ENCODE data around the gene WBP2. TPM values are rescaled to one million over a fixed set of nuclear protein-coding genes. Genes with fewer than 3 reads are reported as not detected.
A peak's percentile ranks its signal among the peaks of the same experiment; 100 is the strongest.

WBP2 gene
- total RNA-seq, 1 donor from 2014 or later: 43.0 TPM

DNA sequence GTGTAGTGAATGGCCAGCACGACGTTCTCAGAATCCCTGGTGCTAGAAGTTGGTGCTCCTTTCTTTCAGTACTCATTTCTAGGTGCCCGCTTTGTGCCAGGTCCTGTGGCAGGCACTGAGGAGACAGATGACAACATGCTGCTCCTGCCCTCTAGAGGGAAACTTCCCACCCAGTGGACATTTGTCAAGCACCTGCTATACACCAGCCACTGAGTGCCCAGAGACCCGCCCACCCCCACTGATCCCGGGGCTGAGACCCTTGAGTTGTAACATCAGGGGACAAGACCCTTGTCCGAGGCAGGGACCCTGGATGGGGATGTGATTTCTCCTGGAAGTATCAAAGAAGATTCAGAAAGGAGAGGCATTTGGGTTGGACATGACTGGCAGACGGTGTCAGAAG lies 36.0 kb downstream of the WBP2 start:
- no peak for TF ChIP-seq CTCF (conservative IDR thresholded peaks at IDR 0.05)
- H3K36me3 Mint-ChIP-seq: peaks cover 12% of the 10 kb centered on the region
- no peaks in the 10 kb centered on the region for H3K27me3 Mint-ChIP-seq
- no peaks in the 10 kb centered on the region for H3K4me1 Mint-ChIP-seq (ENCODE audit: unreplicated experiment)
- DNase-seq (ENCODE audit: extremely low spot score, unreplicated experiment): no peak
- no peaks in the 10 kb centered on the region for H3K9me3 Mint-ChIP-seq
- no peak overlapping the region for H3K4me3 Mint-ChIP-seq
- no peak overlapping the region for H3K27ac Mint-ChIP-seq

DNA sequence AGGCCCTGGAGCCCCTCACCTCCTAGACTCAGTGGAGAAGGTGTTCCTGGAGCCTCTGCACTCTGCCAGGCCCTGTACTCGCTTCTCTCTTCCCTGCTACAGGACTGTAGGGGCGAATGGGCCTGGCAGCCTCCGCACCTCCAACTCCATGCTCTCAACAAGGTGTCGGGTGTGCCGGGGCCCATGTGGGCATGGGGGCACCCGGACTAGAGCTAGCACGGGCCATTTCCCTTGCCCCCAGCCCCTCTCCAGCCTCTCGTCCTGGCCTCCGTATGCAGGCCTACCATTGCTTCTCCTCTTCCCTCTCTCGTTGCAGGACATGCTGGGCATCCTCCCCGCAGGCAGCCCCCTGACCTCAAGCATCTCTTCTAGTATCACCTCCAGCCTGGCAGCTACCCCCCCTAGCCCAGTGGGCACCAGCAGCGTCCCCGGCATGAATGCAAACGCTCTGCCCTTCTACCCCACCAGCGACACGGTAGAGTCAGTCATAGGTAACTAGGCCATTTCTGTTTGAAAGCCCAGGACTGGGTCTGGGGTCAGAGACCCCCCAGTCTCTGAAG lies 36.7 kb downstream of the WBP2 start:
- Mint-ChIP-seq H3K27ac (peak overlapping the region; percentile 44), H3K4me1 (ENCODE audit: unreplicated experiment) (no peaks in the 10 kb centered on the region)

DNA sequence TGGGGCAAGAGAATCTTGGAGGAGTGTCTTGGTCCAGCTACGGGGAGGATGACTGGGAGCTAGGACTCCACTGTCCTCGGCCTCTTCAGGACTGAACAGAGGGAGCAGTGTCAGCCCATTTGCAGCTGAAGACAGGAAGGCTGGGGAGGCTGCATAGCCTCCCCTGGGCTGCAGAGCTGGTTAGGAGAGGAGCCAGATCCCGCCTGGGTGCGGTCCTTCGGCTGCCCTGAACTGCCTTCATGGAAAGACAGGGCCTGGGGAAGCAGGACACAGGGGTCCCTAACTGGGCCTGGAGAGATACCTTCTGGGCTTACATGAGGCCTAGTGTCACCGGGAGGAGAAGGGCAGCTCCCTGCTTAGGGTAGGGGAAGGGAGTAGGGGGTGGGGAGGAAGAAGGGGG lies 37.6 kb downstream of the WBP2 start:
- H3K9me3 Mint-ChIP-seq: no peaks in the 10 kb centered on the region
- no peaks in the 10 kb centered on the region for H3K4me1 Mint-ChIP-seq (ENCODE audit: unreplicated experiment)
- no peaks in the 10 kb centered on the region for H3K27me3 Mint-ChIP-seq
- H3K36me3 Mint-ChIP-seq: peaks cover 12% of the 10 kb centered on the region
- TF ChIP-seq CTCF (conservative IDR thresholded peaks at IDR 0.05): no peak
- no peak for DNase-seq (ENCODE audit: extremely low spot score, unreplicated experiment)
- H3K4me3 Mint-ChIP-seq: no peak overlapping the region
- H3K27ac Mint-ChIP-seq: no peak overlapping the region

More for the DNA sequence above, 36.7 kb downstream of the WBP2 start:
- DNase-seq (ENCODE audit: extremely low spot score, unreplicated experiment): no peak
- H3K4me3 Mint-ChIP-seq: no peak overlapping the region
- H3K9me3 Mint-ChIP-seq: no peaks in the 10 kb centered on the region
- H3K27me3 Mint-ChIP-seq: no peaks in the 10 kb centered on the region
- no peak for TF ChIP-seq CTCF (conservative IDR thresholded peaks at IDR 0.05)
- H3K36me3 Mint-ChIP-seq: peaks cover 12% of the 10 kb centered on the region

DNA sequence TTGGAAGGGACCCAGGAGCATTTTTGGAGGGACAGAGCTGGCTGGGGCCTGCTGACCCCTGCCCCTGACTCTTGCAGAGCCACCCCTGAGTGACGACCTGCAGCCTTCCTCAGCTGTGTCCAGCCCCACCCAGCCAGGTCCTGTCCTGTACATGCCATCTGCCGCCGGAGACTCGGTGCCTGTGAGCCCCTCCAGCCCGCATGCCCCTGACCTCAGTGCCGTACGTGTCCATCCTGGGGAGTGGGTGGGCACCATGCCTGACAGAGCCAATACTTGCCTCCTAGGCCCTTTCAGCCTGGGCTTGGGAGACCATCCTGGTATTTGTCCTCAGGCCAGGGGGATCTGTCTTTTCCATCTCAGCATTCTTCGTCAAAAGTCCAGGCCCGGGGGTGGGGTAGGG lies 38.4 kb downstream of the WBP2 start:
- no peak overlapping the region for H3K4me3 Mint-ChIP-seq
- no peak for TF ChIP-seq CTCF (conservative IDR thresholded peaks at IDR 0.05)
- peaks cover 12% of the 10 kb centered on the region for H3K36me3 Mint-ChIP-seq
- no peaks in the 10 kb centered on the region for H3K4me1 Mint-ChIP-seq (ENCODE audit: unreplicated experiment)
- DNase-seq (ENCODE audit: extremely low spot score, unreplicated experiment): no peak
- H3K9me3 Mint-ChIP-seq: no peaks in the 10 kb centered on the region
- H3K27ac Mint-ChIP-seq: no peak overlapping the region
- H3K27me3 Mint-ChIP-seq: no peaks in the 10 kb centered on the region

GRCh38 chr17:75815399-75815798 lies 39.7 kb downstream of the WBP2 start:
- H3K36me3 Mint-ChIP-seq: peaks cover 5% of the 10 kb centered on the region
- H3K27ac Mint-ChIP-seq: no peak overlapping the region
- no peak for TF ChIP-seq CTCF (conservative IDR thresholded peaks at IDR 0.05)
- H3K9me3 Mint-ChIP-seq: no peaks in the 10 kb centered on the region
- no peaks in the 10 kb centered on the region for H3K27me3 Mint-ChIP-seq
- H3K4me1 Mint-ChIP-seq (ENCODE audit: unreplicated experiment): no peaks in the 10 kb centered on the region
- no peak overlapping the region for H3K4me3 Mint-ChIP-seq
- DNase-seq (ENCODE audit: extremely low spot score, unreplicated experiment): no peak

GRCh38 chr17:75814900-75815373 lies 40.2 kb downstream of the WBP2 start:
- TF ChIP-seq CTCF (conservative IDR thresholded peaks at IDR 0.05): no peak
- DNase-seq (ENCODE audit: extremely low spot score, unreplicated experiment): no peak
- H3K36me3 Mint-ChIP-seq: peaks cover 5% of the 10 kb centered on the region
- H3K9me3 Mint-ChIP-seq: no peaks in the 10 kb centered on the region
- H3K4me3 Mint-ChIP-seq: no peak overlapping the region
- H3K27me3 Mint-ChIP-seq: no peaks in the 10 kb centered on the region
- peak overlapping the region; percentile 23 for H3K27ac Mint-ChIP-seq
- no peaks in the 10 kb centered on the region for H3K4me1 Mint-ChIP-seq (ENCODE audit: unreplicated experiment)

Measured in type B pancreatic cell (in vitro differentiated cells).